Measurements from ENCODE around the gene SERHL2. TPM values are rescaled to one million over a fixed set of nuclear protein-coding genes. Genes with fewer than 3 reads are reported as not detected.

The SERHL2 gene
- total and polyA plus RNA-seq, 8 donors: 1.7 to 5.5 (median 4.1) TPM; not detected in 1

DNA sequence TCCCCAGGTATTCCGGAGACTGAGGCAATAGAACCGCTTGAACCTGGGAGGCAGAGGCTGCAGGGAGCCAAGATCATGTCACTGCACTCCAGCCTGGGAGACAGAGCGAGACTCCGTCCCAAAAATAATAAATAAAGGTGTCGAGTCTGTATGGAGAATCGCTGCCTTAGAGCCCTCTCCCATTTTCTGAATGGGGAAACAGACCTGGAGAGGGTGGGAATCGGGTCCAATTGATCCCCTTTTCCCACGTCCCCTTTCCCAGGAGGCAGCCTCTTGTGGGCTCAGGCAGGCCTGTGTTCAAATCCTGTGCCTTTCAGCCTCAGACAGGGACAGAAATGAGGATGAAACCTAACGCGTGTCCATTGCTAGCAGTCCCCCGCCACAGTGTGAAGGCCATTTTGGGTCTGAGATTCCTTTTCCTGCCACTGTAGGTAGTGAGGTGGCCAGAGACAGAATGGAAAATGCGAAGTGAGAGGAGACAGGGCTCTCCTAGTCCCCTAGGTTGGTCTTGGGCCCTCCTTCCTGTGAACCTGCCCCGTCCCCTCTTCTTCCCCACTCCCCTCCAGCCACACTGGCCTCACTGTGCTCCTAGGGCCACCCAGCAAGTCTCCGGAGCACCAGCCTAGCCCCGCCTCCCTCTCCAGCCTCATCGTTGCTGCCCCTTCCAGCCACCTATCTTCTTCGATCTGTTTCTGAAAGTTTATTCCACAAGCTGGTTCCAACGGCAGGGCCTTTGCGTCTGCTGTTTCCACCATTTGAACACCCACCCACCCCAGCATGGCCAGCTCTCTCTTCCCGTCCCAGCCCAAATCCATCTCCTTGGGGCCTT is 63.6 kb downstream of the SERHL2 start:
- TF ChIP-seq POLR2AphosphoS5 (IDR thresholded peaks at IDR 0.05) (no peak), POLR2A (IDR thresholded peaks at IDR 0.05) (no peak), EP300 (IDR thresholded peaks at IDR 0.05) (no peak)
- TF ChIP-seq, protein P1, sequence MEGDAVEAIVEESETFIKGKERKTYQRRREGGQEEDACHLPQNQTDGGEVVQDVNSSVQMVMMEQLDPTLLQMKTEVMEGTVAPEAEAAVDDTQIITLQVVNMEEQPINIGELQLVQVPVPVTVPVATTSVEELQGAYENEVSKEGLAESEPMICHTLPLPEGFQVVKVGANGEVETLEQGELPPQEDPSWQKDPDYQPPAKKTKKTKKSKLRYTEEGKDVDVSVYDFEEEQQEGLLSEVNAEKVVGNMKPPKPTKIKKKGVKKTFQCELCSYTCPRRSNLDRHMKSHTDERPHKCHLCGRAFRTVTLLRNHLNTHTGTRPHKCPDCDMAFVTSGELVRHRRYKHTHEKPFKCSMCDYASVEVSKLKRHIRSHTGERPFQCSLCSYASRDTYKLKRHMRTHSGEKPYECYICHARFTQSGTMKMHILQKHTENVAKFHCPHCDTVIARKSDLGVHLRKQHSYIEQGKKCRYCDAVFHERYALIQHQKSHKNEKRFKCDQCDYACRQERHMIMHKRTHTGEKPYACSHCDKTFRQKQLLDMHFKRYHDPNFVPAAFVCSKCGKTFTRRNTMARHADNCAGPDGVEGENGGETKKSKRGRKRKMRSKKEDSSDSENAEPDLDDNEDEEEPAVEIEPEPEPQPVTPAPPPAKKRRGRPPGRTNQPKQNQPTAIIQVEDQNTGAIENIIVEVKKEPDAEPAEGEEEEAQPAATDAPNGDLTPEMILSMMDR (IDR thresholded peaks at IDR 0.05): no peak
- 47 to 70% (median 64%) methylated on average over 20 of the region's 20 CpGs for WGBS, 5 donors

DNA sequence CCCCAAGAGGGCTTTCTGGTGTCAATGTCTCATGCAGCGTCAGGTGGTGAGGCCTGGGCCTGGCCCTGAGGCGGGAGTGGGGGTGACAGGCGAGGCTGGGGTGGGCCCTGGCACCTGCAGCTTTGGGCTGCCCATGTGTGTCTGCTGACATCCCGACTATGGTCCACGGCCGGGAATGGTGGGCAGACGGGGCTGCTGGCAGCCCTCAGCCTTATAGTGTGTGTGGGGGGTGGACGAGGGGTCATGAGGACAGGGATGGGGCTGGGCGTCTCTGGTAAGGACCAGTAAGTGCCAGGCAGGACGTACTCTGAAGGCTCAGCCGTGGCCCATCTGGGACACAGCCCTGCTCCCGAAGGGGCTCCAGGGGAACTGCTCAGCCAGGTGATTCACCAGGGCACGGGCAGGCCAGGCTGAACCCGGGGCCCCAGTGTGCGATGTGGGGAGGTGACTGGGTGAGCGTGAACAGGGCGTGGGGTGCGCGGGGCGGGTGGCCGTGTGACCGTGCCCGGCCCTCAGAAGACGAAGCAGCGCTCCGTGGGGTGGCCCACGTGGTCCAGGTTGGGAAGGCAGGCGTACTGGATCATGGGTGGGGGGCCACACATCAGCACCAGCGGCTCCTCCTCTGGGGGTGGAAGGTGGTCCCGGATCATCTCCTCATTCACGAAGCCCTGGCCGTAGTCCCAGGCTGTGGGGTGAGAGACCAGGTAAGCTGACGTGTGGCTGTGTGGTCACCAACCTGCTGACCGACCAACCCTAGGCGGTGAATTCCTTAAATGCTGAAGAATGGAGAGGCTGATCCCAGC is 65.7 kb downstream of the SERHL2 start:
- no peaks in the 10 kb centered on the region for H3K27me3 ChIP-seq
- DNase-seq: no peak
- WGBS, 5 donors: 78 to 91% (median 89%) methylated on average over 15 to 35 of the region's 35 CpGs
- peaks cover 31 to 69% (median 58%) of the 10 kb centered on the region in 4 donors for H3K4me1 ChIP-seq
- TF ChIP-seq POLR2A (IDR thresholded peaks at IDR 0.05): no peak
- no peak for TF ChIP-seq POLR2AphosphoS5 (IDR thresholded peaks at IDR 0.05)
- TF ChIP-seq, protein P1 (IDR thresholded peaks at IDR 0.05): no peak
- TF ChIP-seq EP300 (IDR thresholded peaks at IDR 0.05): no peak
- peaks cover 10 to 47% (median 41%) of the 10 kb centered on the region in 4 donors for H3K36me3 ChIP-seq
- H3K9me3 ChIP-seq: no peaks in the 10 kb centered on the region
- H3K4me3 ChIP-seq: no peak overlapping the region
- peak overlapping the region in 2 of 5 donors; percentile 74 to 75 for H3K27ac ChIP-seq
- intact Hi-C loops (cut with DNase I; ENCODE audit: low total_unique reads): no loop called here

More for the DNA sequence above, 63.6 kb downstream of the SERHL2 start:
- no peaks in the 10 kb centered on the region for H3K9me3 ChIP-seq
- H3K4me3 ChIP-seq: no peak overlapping the region
- intact Hi-C loops (cut with DNase I; ENCODE audit: low total_unique reads): no loop called here
- DNase-seq: no peak
- H3K4me1 ChIP-seq: peaks cover 30 to 65% (median 55%) of the 10 kb centered on the region in 4 donors
- no peaks in the 10 kb centered on the region for H3K27me3 ChIP-seq
- peak overlapping the region; percentile 13 to 97 (median 94) for H3K27ac ChIP-seq
- H3K36me3 ChIP-seq: peaks cover 10 to 26% (median 21%) of the 10 kb centered on the region in 4 donors

DNA sequence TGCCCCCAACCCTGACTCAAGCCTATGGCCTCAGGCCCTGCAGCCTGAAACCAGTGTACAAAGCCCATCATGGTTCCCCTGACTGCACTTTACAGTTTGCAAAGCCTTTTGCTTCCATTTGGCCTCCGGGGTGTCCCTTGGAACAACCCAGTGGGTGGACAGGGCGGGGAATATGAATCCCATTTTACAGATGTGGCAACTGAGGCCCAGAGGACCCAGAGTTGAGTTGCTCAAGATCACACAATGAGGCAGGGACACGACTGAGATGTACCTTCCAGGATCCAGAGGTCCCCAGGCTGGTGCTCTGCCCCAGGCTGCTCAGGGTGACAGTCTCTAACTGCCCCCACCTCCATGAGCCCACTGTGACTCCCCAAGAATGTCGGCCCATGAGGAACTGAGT is 66.3 kb downstream of the SERHL2 start:
- 91 to 94% (median 93%) methylated on average over 3 to 4 of the region's 4 CpGs for WGBS, 5 donors

More for the DNA sequence above, 66.3 kb downstream of the SERHL2 start:
- Histone ChIP-seq H3K4me1 (peaks cover 31 to 75% (median 64%) of the 10 kb centered on the region in 4 donors), H3K27ac (peak overlapping the region in 4 of 5 donors; percentile 35 to 75 (median 66)), H3K4me3 (no peak overlapping the region), H3K9me3 (no peaks in the 10 kb centered on the region), H3K36me3 (peaks cover 12 to 53% (median 48%) of the 10 kb centered on the region in 4 donors), H3K27me3 (no peaks in the 10 kb centered on the region)
- intact Hi-C loops (cut with DNase I; ENCODE audit: low total_unique reads): no loop called here
- no peak for TF ChIP-seq POLR2AphosphoS5 (IDR thresholded peaks at IDR 0.05)
- TF ChIP-seq, protein P1 (IDR thresholded peaks at IDR 0.05): no peak
- TF ChIP-seq POLR2A (IDR thresholded peaks at IDR 0.05): no peak
- no peak for TF ChIP-seq EP300 (IDR thresholded peaks at IDR 0.05)
- no peak for DNase-seq
